HG03139 (cell line): ENCODE measurements around the gene GRIK4.
"Not testable (repeated sequence)": the region's sequence is repeated elsewhere in the genome, so short reads cannot be mapped to it uniquely, and the experiment has no call there.

Experiments
- ATAC-seq: cut with Tn5 transposase; IDR thresholded peaks from one replicate; pipeline ENCODE4 v1.9.1; 2021; ENCODE audit not compliant: unreplicated experiment

The GRIK4 gene, protein sequence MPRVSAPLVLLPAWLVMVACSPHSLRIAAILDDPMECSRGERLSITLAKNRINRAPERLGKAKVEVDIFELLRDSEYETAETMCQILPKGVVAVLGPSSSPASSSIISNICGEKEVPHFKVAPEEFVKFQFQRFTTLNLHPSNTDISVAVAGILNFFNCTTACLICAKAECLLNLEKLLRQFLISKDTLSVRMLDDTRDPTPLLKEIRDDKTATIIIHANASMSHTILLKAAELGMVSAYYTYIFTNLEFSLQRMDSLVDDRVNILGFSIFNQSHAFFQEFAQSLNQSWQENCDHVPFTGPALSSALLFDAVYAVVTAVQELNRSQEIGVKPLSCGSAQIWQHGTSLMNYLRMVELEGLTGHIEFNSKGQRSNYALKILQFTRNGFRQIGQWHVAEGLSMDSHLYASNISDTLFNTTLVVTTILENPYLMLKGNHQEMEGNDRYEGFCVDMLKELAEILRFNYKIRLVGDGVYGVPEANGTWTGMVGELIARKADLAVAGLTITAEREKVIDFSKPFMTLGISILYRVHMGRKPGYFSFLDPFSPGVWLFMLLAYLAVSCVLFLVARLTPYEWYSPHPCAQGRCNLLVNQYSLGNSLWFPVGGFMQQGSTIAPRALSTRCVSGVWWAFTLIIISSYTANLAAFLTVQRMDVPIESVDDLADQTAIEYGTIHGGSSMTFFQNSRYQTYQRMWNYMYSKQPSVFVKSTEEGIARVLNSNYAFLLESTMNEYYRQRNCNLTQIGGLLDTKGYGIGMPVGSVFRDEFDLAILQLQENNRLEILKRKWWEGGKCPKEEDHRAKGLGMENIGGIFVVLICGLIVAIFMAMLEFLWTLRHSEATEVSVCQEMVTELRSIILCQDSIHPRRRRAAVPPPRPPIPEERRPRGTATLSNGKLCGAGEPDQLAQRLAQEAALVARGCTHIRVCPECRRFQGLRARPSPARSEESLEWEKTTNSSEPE

DNA sequence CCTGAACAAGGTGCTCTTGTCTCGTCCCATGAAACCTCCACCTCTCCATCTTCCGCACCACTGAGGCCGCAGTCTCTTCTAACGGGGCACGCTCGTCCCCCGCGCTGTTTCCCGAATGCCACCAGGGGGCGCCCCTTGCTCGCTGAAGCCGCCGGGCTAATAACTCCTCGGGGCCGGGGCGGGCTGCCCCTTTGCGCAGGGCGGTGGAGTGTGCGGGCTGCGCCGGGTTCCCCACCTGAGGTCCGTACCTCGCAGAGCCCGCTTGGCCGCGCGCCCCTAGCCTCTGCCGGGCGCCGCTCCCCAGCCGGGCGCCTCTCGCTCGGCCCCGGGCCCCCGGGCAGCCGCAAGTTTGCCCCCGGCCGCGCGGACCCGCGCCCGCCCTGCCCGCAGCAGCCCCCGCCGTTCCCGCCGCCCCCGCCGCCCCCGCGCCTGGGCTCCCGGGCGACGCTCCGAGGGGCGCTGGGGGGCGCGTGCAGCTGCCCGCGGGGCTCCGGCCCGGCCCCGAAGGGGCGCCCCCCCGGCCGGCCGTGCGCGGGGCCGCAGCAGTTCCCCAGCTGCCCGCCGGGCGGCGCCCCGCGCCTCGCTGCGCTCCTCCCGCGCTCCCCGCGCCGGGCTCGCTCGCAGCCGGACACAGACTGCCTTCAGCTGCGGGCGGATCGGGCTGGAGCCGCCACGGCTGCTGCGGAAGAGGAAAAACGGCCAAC is at the start of gene GRIK4:
Gene GRIK4, plus strand, starts transcription at position 633 of the 704 bp plus-strand sequence. CDS start 148,571 bp downstream, outside the sequence.
- ATAC-seq, result peak; percentile 73

DNA sequence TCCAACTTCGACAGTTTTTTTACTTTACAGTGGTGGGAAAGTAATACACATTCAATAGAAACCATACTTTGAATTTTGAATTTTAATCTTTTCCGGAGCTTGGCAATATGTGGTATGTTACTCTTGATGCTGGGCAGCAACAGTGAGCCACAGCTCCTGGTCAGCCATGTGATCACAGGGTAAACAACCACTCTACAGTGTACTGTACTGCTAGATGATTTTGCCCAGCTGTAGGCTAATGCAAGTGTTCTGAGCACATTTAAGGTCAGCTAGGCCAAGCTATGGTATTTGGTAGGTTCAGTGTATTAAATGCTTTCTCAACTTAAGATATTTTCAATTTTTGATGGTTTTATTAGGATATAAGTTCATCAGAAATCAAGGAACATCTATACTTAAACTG is 48.7 kb upstream of the GRIK4 start:
- no peak for ATAC-seq

DNA sequence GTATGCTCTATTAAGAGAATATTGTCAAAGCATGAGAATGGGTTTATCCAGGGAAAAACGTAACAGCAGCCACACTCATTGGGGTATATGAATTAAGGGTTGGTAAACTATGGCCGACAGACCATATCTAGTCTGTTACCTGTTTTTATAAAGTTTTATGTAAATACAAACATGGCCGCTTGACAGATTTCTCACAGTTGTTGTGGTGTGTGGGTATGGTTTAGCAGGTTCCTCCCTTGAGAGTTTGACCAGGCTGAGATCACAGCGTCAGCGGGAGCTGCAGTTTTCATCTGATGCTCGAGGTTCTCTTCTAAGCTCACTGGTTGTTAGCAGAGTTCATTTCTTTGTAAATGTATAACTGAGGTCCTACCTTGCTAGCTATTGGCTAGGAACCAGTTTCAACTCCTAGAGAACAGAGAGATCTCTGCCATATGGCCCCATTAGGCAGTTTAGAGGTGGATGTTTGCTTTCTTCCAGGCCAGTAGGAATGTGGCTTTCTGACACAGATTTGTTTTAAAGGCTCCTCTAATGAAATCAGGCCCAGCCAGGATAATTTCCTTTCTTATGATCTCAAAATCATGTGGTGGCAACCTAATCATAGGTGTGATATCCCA is 45.5 kb upstream of the GRIK4 start:
- no peak for ATAC-seq

DNA sequence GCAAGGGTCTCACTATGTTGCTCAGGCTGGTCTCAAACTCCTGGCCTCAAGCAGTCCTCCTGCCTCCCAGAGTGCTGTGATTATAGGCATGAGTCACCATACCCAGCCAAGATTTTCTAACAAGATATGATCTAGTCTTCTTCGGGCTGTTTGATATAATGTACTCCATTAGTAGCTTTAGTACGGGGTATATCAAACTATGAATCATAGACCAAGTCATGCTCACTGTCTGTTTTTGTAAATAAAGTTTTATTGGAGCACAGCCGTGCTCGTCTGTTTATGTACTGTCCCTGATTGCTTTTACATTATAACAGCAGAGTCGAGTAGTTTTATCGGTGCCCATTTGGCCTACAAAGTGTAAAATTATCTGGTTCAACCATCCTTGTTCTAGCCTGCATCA is 43.9 kb upstream of the GRIK4 start:
- ATAC-seq, result no peak

DNA sequence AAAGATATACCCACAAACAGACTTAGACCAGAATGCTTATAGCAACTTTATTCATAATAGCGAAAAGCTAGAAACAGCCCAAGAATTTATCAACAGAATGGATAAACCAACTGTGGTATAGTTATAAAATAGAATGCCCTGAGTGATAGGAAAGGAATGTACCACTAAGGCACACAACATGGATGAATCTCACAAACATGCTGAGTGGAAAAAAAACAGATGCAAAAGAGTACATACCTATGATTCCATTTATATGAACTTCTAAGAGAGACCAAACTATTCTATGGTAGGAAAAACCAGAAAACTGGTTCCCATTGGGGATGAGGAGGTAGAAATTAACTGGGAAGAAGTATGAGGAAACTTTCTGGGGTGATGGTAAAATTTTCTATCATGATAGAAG is 40.4 kb upstream of the GRIK4 start:
- ATAC-seq, result no peak

DNA sequence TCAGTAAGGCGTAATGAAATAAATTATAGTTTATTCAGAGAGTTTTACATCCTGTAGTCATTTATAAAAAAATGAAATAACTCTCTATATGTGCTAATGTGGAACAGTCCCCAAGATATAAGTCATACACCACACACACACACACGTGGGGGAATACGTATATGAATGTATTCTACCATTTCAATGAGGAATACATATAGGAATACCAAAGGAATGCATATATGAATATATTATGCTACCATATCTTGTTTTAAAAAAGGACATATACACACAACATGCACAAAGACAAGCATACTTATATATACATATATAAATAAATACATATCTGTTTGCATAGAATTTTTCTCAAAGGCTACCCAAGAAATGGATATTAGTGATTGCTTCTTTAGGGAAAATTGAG is 39.6 kb upstream of the GRIK4 start:
- ATAC-seq, result no peak

DNA sequence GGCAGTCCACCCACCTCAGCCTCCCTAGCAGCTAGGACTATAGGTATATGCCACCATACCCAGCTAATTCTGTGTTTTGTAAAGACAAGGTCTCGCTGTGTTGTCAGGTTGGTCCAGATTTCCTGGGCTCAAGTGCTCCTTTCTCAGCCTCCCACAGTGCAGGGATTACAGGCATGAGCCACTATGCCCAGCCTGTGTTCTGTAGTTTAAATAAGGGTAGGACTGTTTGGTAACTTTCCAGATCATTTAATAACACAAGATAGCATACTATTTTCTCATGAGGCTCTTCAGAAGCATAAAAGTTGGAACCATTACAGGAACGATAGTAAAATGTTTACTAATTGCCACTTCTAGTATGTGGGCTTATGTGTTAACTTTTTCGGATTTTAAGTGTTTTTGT is 38.0 kb upstream of the GRIK4 start:
- no peak for ATAC-seq

DNA sequence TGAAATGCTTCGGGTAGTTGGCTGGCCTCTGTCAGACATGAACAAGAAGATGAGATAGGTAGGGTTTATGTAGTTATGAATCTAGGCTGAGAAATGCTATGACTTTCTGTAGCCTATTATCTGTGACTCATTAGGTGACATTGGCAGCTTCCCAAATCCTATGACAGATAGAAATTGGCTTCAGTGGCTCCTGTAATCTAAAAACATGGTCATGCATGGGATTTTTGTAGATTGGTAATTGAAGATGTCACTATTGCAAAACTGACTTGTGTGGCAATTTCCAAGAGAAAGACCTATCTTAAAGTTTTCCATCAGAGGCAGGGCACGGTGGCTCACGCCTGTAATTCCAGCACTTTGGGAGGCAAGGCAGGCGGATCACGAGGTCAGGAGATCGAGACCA is 29.4 kb upstream of the GRIK4 start:
- ATAC-seq, result no peak

DNA sequence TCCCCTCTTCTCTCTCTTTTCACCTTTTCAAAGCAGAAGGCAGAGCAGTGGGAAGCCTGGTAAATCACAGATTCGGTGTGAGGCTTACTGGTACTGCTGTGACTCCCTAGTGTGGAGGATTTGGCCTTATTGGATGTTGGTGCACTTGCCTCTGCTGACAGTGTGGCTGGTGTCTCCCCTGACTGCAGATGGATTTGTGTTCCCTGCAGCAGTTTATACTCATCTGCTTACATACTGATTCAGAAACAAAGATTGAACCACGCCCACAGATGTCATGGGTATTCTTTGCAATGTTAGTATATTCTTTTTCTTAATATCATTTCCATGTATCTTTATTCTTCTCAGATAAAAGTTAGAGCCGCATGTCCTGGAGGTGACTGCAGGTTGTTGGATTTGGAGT is 26.8 kb upstream of the GRIK4 start:
- no peak for ATAC-seq

DNA sequence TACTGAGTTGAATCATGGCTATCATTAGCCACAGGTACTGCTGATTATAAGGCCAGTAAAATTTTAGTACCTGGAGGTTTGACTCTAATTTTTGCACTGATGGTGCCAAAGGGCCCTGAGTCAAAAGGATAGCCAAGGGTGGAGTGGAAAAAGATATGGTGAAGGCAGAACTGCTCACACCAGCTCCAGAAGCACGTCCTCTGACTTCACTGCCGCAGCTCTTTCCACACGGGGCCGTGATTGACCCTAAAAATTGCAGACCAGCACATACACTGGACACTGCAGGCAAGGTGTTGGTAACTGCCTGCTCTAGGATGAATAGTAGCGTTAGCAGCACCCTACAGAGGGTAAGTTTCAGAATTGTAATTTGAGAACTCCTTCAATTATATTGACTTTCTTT is 25.4 kb upstream of the GRIK4 start:
- no peak for ATAC-seq

DNA sequence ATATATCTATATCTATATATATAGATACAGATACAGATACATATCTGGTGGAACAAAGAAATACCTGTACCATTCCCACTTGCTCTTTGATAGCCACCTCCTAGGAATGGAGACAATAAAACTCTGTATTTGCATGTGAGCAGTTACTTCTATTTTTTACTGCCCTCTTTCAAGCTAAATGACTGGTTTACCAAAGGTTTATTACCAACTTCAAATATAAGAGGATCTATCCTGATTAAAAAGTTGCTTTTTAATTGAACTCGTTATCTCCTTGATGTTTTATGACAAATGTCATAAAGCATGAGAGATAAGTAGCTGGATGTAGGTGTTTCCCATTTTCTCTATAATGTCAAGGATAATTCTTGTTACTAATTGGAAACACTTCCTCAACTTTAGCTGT is 21.7 kb upstream of the GRIK4 start:
- no peak for ATAC-seq

DNA sequence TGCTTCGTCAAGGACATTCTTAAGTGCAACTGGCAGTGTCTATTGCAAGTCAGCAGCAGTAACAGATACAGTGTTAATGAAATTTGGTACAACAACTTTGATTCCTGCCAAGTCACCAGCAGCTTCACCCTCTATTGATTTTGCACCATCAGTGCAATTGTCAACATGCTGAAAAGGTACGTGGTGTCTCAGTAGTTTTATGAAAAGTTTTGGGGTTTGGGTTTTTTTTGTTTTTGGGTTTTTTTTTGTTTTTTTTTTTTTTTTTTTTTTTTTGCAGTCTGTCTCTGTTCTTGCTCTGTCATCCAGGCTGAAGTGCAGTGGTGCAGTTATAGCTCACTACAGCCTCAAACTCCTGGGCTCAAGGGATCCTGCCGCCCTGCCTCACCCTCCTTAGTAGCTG is 19.1 kb upstream of the GRIK4 start:
- ATAC-seq, result no peak

DNA sequence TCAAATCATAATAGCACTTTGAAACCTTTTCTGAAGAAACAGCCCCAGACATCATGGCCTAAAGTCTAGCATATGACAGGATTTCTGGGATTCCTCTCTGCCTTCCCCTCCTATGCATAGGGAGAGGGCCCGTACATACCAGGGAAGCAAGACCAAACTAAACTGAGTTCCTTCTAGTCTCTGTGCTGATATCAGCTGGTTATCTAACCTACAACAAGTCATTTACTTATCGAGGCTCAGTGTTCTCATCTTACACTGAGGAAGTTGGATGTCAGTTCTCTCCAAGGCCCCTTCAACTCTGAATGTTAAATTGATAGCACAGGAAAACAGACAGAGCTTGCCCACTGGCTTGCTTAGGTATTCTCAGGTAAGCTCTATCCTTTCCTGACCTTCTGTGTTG is 17.0 kb upstream of the GRIK4 start:
- ATAC-seq, result no peak

DNA sequence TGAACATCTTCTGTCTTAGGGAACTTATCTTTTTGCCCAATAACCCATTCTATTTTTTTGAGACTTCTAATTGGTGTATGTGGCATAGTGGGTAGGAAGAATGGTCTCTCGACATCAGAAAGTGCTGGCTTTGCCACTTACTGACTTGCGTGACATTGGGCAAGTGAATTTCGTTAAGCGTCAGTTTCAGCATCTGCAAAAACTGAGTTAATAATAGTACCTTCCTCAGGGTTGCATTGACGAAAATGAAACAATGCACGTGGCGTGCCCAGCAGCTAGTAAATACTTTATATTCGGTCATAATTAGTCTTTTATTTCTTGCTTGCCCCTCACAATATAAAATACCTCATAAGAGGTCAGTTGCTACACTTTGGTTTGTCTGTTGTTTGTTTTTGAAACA is 12.5 kb upstream of the GRIK4 start:
- no peak for ATAC-seq

DNA sequence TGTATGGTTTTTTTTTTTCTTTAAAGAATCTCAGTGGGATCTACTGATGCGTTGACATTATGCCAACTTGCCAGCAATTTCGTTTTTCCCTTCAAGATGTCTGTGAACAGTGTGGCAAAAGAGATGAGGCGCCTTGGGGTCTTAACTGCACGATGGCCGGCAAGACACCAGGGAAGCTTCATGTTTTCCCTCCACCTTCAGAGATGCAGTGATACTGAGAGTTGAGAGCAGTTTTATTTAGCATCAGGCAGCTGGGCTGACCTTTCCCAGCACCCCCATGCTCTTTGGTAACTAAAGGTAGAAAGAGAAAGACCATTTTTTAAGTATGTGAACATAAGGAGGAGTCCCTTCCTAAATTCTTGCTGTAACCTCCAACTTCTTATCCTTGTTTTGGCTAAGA is 11.7 kb upstream of the GRIK4 start:
- ATAC-seq, result no peak

DNA sequence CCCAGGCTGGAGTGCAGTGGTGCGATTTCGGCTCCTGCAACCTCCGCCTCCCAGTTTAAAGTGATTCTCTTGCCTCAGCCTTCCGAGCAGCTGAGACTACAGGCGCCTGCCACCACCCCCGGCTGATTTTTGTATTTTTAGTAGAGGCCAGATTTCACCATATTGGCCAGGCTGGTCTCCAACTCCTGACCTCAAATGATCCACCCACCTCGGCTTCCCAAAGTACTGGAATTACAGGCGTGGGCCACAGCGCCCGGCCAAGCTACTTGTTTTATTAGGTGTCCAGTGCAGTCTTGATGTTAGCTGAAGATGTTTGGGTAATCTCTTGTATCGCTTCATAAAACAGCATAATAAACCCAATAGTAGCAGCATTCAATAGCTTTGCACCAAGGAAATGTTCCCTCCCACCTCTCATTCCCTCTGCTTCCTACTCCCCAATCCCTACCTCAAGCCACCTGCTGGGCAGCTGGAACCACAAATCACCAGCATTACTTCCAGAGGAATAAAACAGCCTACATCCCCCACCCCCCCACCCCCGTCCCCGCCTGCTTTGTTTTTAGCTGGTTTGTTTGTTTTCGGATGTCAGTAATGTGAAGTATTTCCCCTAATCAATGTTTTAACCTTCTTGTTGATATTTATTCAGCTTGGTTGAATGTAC is 11.0 kb upstream of the GRIK4 start:
- no peak for ATAC-seq

DNA sequence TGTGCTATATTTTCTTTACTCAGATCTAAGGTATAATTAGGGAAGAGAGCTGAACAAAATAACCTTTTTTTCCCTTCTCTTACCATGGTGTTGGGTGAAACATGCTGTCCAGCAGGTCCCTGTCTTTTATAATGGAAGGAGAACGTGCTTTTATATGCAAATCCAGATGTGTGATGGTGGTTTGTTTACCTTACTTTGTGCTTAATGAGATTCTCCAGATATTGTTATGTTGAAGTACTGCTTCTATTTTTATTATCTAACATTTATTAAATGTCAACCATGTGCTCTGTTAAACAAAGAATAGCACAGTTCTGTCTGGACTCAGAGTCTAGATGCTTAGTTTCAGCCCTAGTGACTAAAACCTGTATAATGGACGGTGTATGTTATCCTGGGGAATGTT is 10.1 kb upstream of the GRIK4 start:
- ATAC-seq, result no peak

DNA sequence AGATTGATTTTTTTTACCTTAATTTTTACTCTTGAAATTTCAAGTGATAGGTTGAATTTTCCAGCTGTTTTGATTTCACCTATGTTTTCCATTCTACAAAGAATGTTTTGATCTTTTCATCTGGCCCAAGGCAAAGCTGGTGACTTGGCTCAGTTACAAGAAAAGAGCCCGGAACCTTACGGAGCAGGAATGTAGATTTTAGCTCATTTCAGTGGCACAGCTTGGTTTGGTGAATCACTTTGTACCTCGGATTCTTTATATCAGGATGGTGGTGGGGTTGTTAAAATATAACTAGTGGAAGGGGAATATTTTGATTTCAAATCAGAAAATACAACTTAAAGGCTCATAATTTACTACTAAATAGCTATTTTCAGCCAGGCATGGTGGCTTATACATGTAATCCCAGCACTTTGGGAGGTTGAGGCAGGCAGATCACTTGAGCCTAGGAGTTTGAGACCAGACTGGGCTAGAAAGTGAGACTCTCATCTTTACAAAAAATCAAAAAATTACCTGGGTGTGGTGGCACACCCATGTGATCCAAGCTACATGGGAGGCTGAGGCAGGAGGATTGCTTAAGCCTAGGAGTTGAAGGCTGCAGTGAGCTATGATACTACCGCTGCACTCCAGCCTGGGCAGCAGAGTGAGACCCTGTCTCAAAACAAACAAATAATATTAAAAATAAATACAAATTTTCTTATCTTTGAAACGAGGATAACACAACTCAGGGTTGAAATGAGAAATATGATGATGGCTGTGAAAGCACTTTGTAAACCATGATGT is 9.4 kb upstream of the GRIK4 start:
- ATAC-seq, result no peak

DNA sequence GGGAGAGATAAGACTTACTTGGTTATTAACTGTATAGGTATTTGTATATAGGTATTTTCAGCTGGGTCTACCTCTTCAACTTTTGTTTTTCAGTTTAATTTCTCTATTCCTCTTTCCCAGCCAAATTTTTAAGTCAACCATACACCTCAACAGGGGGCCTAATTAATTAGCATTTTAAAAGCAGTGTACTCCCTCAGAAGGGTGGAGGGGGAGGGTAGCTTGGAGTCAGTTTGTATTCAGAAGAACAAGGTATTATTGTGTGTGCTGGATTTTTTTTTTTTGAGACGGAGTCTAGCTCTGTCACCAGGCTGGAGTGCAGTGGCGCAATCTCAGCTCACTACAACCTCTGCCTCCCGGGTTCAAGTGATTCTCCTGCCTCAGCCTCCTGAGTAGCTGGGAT is 8.0 kb upstream of the GRIK4 start:
- ATAC-seq, result not testable (repeated sequence)
